Measurements from ENCODE around the gene MAML2. TPM values are rescaled to one million over a fixed set of nuclear protein-coding genes. Genes with fewer than 3 reads are reported as not detected.

MAML2 gene
- total RNA-seq, 3 donors from 2014 or later (not counting 1 experiment from before 2014, with no cell fraction given) = 14.2 to 20.5 (median 16.1) TPM

- Histone ChIP-seq H3K4me1 (ENCODE audit: control insufficient read depth, insufficient read depth, low read length) (peaks cover 22% of the 10 kb centered on the region), H3K27ac (ENCODE audit: low read length) (no peak overlapping the region), H3K36me3 (ENCODE audit: control insufficient read depth, insufficient read depth, low read length) (no peaks in the 10 kb centered on the region), H3K4me3 (ENCODE audit: low read length) (no peak overlapping the region), H3K9me3 (ENCODE audit: control insufficient read depth, insufficient read depth, low read length) (no peaks in the 10 kb centered on the region), H3K27me3 (ENCODE audit: control insufficient read depth, insufficient read depth, low read length) (no peaks in the 10 kb centered on the region)
- intact Hi-C loops (cut with micrococcal nuclease) = no loop called here
- H3K4me3 Mint-ChIP-seq = peak overlapping the region; percentile 2
- no peaks in the 10 kb centered on the region for H3K27me3 Mint-ChIP-seq (ENCODE audit: low read depth in 2 of 2)
- peak overlapping the region; percentile 7 to 41 for H3K27ac Mint-ChIP-seq
- H3K36me3 Mint-ChIP-seq = no peaks in the 10 kb centered on the region
- peak in 2 of 3 donors; percentile 21 to 54 for ATAC-seq
- no peaks in the 10 kb centered on the region for H3K9me3 Mint-ChIP-seq
- 8% methylated on average over 2 of the region's 3 CpGs for WGBS (ENCODE audit: insufficient coverage)
- H3K4me1 Mint-ChIP-seq = peaks cover 38 to 43% of the 10 kb centered on the region in 2 donors
- peak in 1 of 2 donors; percentile 76 for DNase-seq
- TF ChIP-seq, protein P1, sequence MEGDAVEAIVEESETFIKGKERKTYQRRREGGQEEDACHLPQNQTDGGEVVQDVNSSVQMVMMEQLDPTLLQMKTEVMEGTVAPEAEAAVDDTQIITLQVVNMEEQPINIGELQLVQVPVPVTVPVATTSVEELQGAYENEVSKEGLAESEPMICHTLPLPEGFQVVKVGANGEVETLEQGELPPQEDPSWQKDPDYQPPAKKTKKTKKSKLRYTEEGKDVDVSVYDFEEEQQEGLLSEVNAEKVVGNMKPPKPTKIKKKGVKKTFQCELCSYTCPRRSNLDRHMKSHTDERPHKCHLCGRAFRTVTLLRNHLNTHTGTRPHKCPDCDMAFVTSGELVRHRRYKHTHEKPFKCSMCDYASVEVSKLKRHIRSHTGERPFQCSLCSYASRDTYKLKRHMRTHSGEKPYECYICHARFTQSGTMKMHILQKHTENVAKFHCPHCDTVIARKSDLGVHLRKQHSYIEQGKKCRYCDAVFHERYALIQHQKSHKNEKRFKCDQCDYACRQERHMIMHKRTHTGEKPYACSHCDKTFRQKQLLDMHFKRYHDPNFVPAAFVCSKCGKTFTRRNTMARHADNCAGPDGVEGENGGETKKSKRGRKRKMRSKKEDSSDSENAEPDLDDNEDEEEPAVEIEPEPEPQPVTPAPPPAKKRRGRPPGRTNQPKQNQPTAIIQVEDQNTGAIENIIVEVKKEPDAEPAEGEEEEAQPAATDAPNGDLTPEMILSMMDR (IDR thresholded peaks at IDR 0.05) = no peak
These were observed 328.8 kb downstream of the MAML2 start for GRCh38 chr11:96014217-96014616.

- no peaks in the 10 kb centered on the region for H3K36me3 Mint-ChIP-seq
- no peak overlapping the region for H3K4me3 Mint-ChIP-seq
- DNase-seq (peak in 1 of 2 donors; percentile 44), ATAC-seq (peak in 1 of 3 donors; percentile 7)
- TF ChIP-seq, protein P1 (IDR thresholded peaks at IDR 0.05) = no peak
- H3K27me3 Mint-ChIP-seq (ENCODE audit: low read depth in 2 of 2) = no peaks in the 10 kb centered on the region
- Histone ChIP-seq H3K27ac (ENCODE audit: low read length) (no peak overlapping the region), H3K4me1 (ENCODE audit: control insufficient read depth, insufficient read depth, low read length) (peaks cover 22% of the 10 kb centered on the region), H3K9me3 (ENCODE audit: control insufficient read depth, insufficient read depth, low read length) (no peaks in the 10 kb centered on the region), H3K4me3 (ENCODE audit: low read length) (no peak overlapping the region), H3K27me3 (ENCODE audit: control insufficient read depth, insufficient read depth, low read length) (no peaks in the 10 kb centered on the region), H3K36me3 (ENCODE audit: control insufficient read depth, insufficient read depth, low read length) (no peaks in the 10 kb centered on the region)
- peak overlapping the region; percentile 7 to 41 for H3K27ac Mint-ChIP-seq
- intact Hi-C loops (cut with micrococcal nuclease) = no loop called here
- 59% methylated on average over 16 of the region's 17 CpGs for WGBS (ENCODE audit: insufficient coverage)
- H3K9me3 Mint-ChIP-seq = no peaks in the 10 kb centered on the region
- H3K4me1 Mint-ChIP-seq = peaks cover 38 to 43% of the 10 kb centered on the region in 2 donors
These were observed 329.4 kb downstream of the MAML2 start for GRCh38 chr11:96013461-96014213.

- peak overlapping the region in 1 of 2 donors; percentile 46 for H3K27ac Mint-ChIP-seq
- H3K36me3 Mint-ChIP-seq = no peaks in the 10 kb centered on the region
- Histone ChIP-seq H3K36me3 (ENCODE audit: control insufficient read depth, insufficient read depth, low read length) (no peaks in the 10 kb centered on the region), H3K4me3 (ENCODE audit: low read length) (no peak overlapping the region), H3K27ac (ENCODE audit: low read length) (no peak overlapping the region), H3K4me1 (ENCODE audit: control insufficient read depth, insufficient read depth, low read length) (peaks cover 22% of the 10 kb centered on the region), H3K27me3 (ENCODE audit: control insufficient read depth, insufficient read depth, low read length) (no peaks in the 10 kb centered on the region), H3K9me3 (ENCODE audit: control insufficient read depth, insufficient read depth, low read length) (no peaks in the 10 kb centered on the region)
- TF ChIP-seq, protein P1 (IDR thresholded peaks at IDR 0.05) = no peak
- peak; percentile 71 to 72 (median 72) for ATAC-seq
- peaks cover 38 to 43% of the 10 kb centered on the region in 2 donors for H3K4me1 Mint-ChIP-seq
- H3K9me3 Mint-ChIP-seq = no peaks in the 10 kb centered on the region
- H3K27me3 Mint-ChIP-seq (ENCODE audit: low read depth in 2 of 2) = no peaks in the 10 kb centered on the region
- 19% methylated on average over 7 of the region's 8 CpGs for WGBS (ENCODE audit: insufficient coverage)
- no peak overlapping the region for H3K4me3 Mint-ChIP-seq
- intact Hi-C loops (cut with micrococcal nuclease) = no loop called here
- DNase-seq = peak in 1 of 2 donors; percentile 83
These were observed 330.7 kb downstream of the MAML2 start for GRCh38 chr11:96012086-96012824.
